Vagina (tissue), 2 donors: ENCODE data around the gene C19orf53. TPM values are rescaled to one million over a fixed set of nuclear protein-coding genes. Genes with fewer than 3 reads are reported as not detected.

Experiments
- DNase-seq, 2 donors: peaks; one replicate each; pipeline ENCODE4 v3.0.0-alpha.2; 2017; ENCODE audit errors: extremely low spot score in 2 of 2
- H3K27ac ChIP-seq: fragments of 200-600 bp; sonication (generic); one replicate; pipeline ENCODE4 v1.5.1; 2019
- H3K27me3 ChIP-seq: fragments of 200-600 bp; sonication (generic); one replicate; pipeline ENCODE4 v1.5.1; 2019
- H3K36me3 ChIP-seq, 2 donors: fragments of 200-600 bp; sonication (generic); one replicate each; pipeline ENCODE4 v1.5.1; 2017 to 2019
- H3K4me1 ChIP-seq: fragments of 200-600 bp; sonication (generic); one replicate; pipeline ENCODE4 v1.5.1; 2019
- H3K4me3 ChIP-seq, 2 donors: fragments of 200-600 bp; sonication (generic); 1 replicate in 1 of 2; 2 replicates in 1 of 2; pipeline ENCODE4 v1.5.1; 2016 to 2019
- H3K9me3 ChIP-seq: fragments of 200-600 bp; sonication (generic); one replicate; pipeline ENCODE4 v1.5.1; 2019
- POLR2A ChIP-seq, 2 donors: fragments of 450-650 bp; IDR thresholded peaks; one replicate each; pipeline ENCODE4 v1.6.1; 2017; ENCODE audit warnings: antibody characterized with exemption in 2 of 2, mild to moderate bottlenecking in 2 of 2, moderate library complexity in 2 of 2
- POLR2AphosphoS5 ChIP-seq, 2 donors: sonication (generic); formaldehyde crosslinking; IDR thresholded peaks; one replicate each; pipeline ENCODE4 v1.9.0; 2017; ENCODE audit warnings: antibody characterized with exemption in 2 of 2, mild to moderate bottlenecking in 2 of 2, low read depth in 1 of 2; ENCODE audit not compliant: insufficient read depth in 1 of 2
- intact Hi-C: fragments of 100-400 bp; cut with DNase I; formaldehyde crosslinking; loops from one replicate; pipeline ENCODE4 v1.15.1; 2023
- total RNA-seq: library from RNA; depleted of rRNA; stranded (reverse); fragments of >200 nt; gene quantifications from one replicate; pipeline ENCODE4 v1.2.3, GENCODE V29; 2016
- TF ChIP-seq, protein P1 (sequence below), 3 experiments: fragments of 450-650 bp in 2 of 3; fragments of 200-600 bp in 1 of 3; sonication (generic) in 1 of 3; IDR thresholded peaks; one replicate each; pipeline ENCODE4 v1.5.1; 2017 to 2019; ENCODE audit warnings: antibody characterized with exemption in 3 of 3, mild to moderate bottlenecking in 2 of 3, moderate library complexity in 2 of 3

The C19orf53 gene
- total RNA-seq, 1 donor from 2014 or later: 189 TPM

DNA sequence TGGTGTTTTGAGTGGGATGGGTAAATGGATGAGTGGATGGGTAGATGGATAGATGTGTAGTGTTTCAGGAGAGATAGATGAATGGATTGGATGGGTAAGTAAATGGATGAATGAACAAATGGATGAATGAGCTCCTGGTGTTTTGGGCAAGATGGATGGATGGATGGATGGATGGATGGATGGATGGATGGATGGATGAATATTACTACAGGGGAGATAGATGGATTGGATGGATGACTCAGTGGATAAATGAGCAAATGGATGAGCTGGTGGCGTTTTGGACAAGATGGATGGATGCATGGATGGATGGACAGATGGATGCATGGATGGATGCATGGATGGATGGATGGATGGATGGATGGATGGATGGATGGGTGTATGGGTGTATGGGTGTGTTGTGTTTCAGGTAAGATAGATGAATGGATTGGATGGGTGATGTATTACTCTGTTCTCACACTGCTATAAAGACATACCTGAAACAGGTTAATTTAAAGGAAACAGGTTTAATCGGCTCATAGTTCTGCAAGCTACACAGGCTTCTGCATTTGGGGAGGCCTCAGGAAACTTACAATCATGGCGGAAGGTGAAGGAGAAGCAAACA lies 33.3 kb downstream of the C19orf53 start:
- TF ChIP-seq POLR2AphosphoS5 (IDR thresholded peaks at IDR 0.05; ENCODE audit: insufficient read depth in 1 of 2, low read depth in 1 of 2) (no peak), POLR2A (IDR thresholded peaks at IDR 0.05) (no peak)
- TF ChIP-seq, protein P1, sequence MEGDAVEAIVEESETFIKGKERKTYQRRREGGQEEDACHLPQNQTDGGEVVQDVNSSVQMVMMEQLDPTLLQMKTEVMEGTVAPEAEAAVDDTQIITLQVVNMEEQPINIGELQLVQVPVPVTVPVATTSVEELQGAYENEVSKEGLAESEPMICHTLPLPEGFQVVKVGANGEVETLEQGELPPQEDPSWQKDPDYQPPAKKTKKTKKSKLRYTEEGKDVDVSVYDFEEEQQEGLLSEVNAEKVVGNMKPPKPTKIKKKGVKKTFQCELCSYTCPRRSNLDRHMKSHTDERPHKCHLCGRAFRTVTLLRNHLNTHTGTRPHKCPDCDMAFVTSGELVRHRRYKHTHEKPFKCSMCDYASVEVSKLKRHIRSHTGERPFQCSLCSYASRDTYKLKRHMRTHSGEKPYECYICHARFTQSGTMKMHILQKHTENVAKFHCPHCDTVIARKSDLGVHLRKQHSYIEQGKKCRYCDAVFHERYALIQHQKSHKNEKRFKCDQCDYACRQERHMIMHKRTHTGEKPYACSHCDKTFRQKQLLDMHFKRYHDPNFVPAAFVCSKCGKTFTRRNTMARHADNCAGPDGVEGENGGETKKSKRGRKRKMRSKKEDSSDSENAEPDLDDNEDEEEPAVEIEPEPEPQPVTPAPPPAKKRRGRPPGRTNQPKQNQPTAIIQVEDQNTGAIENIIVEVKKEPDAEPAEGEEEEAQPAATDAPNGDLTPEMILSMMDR (IDR thresholded peaks at IDR 0.05): no peak
- no peaks in the 10 kb centered on the region for H3K9me3 ChIP-seq
- no peaks in the 10 kb centered on the region for H3K27me3 ChIP-seq
- intact Hi-C loops: no loop called here
- H3K36me3 ChIP-seq: peaks cover 0 to 24% of the 10 kb centered on the region in 2 donors
- peaks cover 9% of the 10 kb centered on the region for H3K4me1 ChIP-seq
- H3K27ac ChIP-seq: no peak overlapping the region
- H3K4me3 ChIP-seq: no peak overlapping the region
- DNase-seq: no peak

DNA sequence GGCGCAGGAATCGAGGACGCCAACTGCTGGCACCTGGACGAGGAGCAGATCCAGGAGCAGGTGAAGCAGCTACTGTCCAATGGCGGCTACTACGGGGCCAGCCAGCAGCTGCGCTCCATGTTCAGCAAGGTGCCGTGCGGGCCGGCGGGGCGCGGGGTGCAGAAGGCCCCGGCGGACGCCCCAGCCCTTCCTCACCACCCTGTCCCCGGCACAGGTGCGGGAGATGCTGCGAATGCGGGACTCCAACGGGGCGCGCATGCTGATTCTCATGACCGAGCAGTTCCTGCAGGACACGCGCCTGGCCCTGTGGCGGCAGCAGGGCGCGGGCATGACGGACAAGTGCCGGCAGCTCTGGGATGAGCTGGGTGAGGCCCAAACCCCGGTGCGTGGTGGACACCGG lies 34.6 kb downstream of the C19orf53 start:
- Histone ChIP-seq H3K9me3 (no peaks in the 10 kb centered on the region), H3K4me3 (no peak overlapping the region), H3K27me3 (no peaks in the 10 kb centered on the region), H3K36me3 (peaks cover 0 to 30% of the 10 kb centered on the region in 2 donors), H3K4me1 (no peaks in the 10 kb centered on the region), H3K27ac (no peak overlapping the region)
- intact Hi-C loops: no loop called here
- no peak for DNase-seq
- TF ChIP-seq, protein P1 (IDR thresholded peaks at IDR 0.05): no peak
- TF ChIP-seq POLR2A (IDR thresholded peaks at IDR 0.05) (no peak), POLR2AphosphoS5 (IDR thresholded peaks at IDR 0.05; ENCODE audit: insufficient read depth in 1 of 2, low read depth in 1 of 2) (no peak)

DNA sequence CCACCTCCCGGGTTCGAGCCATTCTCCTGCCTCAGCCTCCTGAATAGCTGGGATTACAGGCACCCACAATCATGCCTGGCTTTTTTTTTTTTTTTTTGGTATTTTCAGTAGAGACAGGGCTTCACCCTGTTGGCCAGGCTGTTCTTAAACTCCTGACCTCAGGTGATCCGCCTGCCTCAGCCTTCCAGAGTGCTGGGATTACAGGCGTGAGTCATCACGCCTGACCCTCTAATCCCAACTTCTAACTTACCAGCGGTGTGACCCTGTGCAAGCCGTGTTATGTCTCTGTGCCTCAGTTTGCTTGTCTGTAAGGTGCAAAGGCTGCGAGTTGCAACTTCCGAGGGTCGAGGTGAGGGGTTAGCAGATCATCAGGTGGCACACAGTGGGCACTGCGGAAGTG lies 38.3 kb downstream of the C19orf53 start:
- no peak for DNase-seq
- peaks cover 0 to 29% of the 10 kb centered on the region in 2 donors for H3K36me3 ChIP-seq
- H3K9me3 ChIP-seq: no peaks in the 10 kb centered on the region
- no peak overlapping the region for H3K4me3 ChIP-seq
- no peaks in the 10 kb centered on the region for H3K4me1 ChIP-seq
- TF ChIP-seq, protein P1 (IDR thresholded peaks at IDR 0.05): no peak
- TF ChIP-seq POLR2AphosphoS5 (IDR thresholded peaks at IDR 0.05; ENCODE audit: insufficient read depth in 1 of 2, low read depth in 1 of 2) (no peak), POLR2A (IDR thresholded peaks at IDR 0.05) (no peak)
- no peaks in the 10 kb centered on the region for H3K27me3 ChIP-seq
- H3K27ac ChIP-seq: no peak overlapping the region
- intact Hi-C loops: no loop called here

DNA sequence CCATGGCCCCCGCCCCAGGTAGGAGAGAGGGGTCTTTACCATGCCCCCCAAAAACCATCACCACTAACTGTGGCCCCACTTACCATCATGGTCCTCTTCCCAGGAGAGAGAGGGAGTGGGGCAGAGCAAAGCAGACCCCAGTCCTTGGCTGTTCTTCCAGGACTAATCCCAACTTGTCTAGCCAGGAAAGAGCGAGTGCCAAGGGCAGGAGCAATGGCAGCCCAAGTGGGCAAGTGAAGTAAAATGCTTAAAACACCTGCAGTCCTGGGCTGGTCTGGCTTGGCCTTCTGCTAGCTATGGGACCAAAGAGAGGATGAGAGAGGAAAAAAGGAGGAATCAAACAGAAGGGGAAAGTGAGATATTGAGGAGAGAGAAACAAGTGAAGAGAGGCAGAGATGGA lies 38.9 kb downstream of the C19orf53 start:
- no peak for TF ChIP-seq POLR2AphosphoS5 (IDR thresholded peaks at IDR 0.05; ENCODE audit: insufficient read depth in 1 of 2, low read depth in 1 of 2)
- TF ChIP-seq, protein P1 (IDR thresholded peaks at IDR 0.05): no peak
- TF ChIP-seq POLR2A (IDR thresholded peaks at IDR 0.05): no peak
- no peaks in the 10 kb centered on the region for H3K27me3 ChIP-seq
- no peak overlapping the region for H3K27ac ChIP-seq
- intact Hi-C loops: no loop called here
- no peak overlapping the region for H3K4me3 ChIP-seq
- no peak for DNase-seq
- H3K4me1 ChIP-seq: no peaks in the 10 kb centered on the region
- no peaks in the 10 kb centered on the region for H3K9me3 ChIP-seq
- H3K36me3 ChIP-seq: peaks cover 0 to 29% of the 10 kb centered on the region in 2 donors

DNA sequence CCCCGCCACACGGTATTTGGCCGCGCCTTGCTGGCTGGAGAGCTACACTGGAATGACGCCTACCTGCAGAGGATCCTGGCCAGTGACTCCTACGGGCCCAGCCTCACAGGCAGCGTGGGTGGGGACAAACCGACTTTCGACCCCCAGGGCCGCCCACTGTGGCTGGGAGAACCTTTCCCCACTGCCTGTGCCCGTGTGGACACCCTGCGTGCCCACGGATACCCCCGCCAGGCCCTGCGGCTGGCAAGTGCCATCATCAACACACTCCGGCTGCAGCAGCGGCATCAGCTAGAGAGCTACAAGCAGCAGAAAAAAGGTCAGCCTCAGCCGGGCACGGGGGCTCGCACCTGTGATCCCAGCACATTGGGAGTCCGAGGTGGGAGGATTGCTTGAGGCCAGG lies 40.3 kb downstream of the C19orf53 start:
- Histone ChIP-seq H3K9me3 (no peaks in the 10 kb centered on the region), H3K36me3 (peaks cover 0 to 17% of the 10 kb centered on the region in 2 donors), H3K4me1 (no peaks in the 10 kb centered on the region), H3K27me3 (no peaks in the 10 kb centered on the region), H3K27ac (no peak overlapping the region), H3K4me3 (no peak overlapping the region)
- intact Hi-C loops: no loop called here
- TF ChIP-seq, protein P1 (IDR thresholded peaks at IDR 0.05): no peak
- TF ChIP-seq POLR2A (IDR thresholded peaks at IDR 0.05) (no peak), POLR2AphosphoS5 (IDR thresholded peaks at IDR 0.05; ENCODE audit: insufficient read depth in 1 of 2, low read depth in 1 of 2) (no peak)
- DNase-seq: no peak
